ENCODE measurements around the gene PYGO2. TPM values are rescaled to one million over a fixed set of nuclear protein-coding genes. Genes with fewer than 3 reads are reported as not detected.
A peak's percentile ranks its signal among the peaks of the same experiment; 100 is the strongest.

The PYGO2 gene
- total RNA-seq, 1 donor from 2014 or later, result 29.2 TPM

GRCh38 chr1:154940651-154941194 lies 20.9 kb downstream of the PYGO2 start:
- H3K4me1 Mint-ChIP-seq (ENCODE audit: unreplicated experiment), result peaks cover 20% of the 10 kb centered on the region
- no peak for TF ChIP-seq CTCF (IDR thresholded peaks at IDR 0.05)

GRCh38 chr1:154940213-154940560 lies 21.4 kb downstream of the PYGO2 start:
- H3K27ac Mint-ChIP-seq (ENCODE audit: unreplicated experiment), result no peak overlapping the region
- peaks cover 25% of the 10 kb centered on the region for H3K4me1 Mint-ChIP-seq (ENCODE audit: unreplicated experiment)
- H3K36me3 Mint-ChIP-seq (ENCODE audit: unreplicated experiment), result no peaks in the 10 kb centered on the region
- DNase-seq (ENCODE audit: extremely low spot score, unreplicated experiment), result no peak
- H3K27me3 Mint-ChIP-seq (ENCODE audit: unreplicated experiment), result no peaks in the 10 kb centered on the region
- no peak overlapping the region for H3K4me3 Mint-ChIP-seq (ENCODE audit: unreplicated experiment)
- TF ChIP-seq CTCF (IDR thresholded peaks at IDR 0.05), result no peak
- H3K9me3 Mint-ChIP-seq (ENCODE audit: unreplicated experiment), result no peaks in the 10 kb centered on the region

More at GRCh38 chr1:154940651-154941194, 20.9 kb downstream of the PYGO2 start:
- Mint-ChIP-seq H3K27me3 (ENCODE audit: unreplicated experiment) (no peaks in the 10 kb centered on the region), H3K4me3 (ENCODE audit: unreplicated experiment) (no peak overlapping the region), H3K27ac (ENCODE audit: unreplicated experiment) (no peak overlapping the region), H3K9me3 (ENCODE audit: unreplicated experiment) (no peaks in the 10 kb centered on the region), H3K36me3 (ENCODE audit: unreplicated experiment) (no peaks in the 10 kb centered on the region)
- no peak for DNase-seq (ENCODE audit: extremely low spot score, unreplicated experiment)

- DNase-seq (ENCODE audit: extremely low spot score, unreplicated experiment), result no peak
- Mint-ChIP-seq H3K9me3 (ENCODE audit: unreplicated experiment) (no peaks in the 10 kb centered on the region), H3K36me3 (ENCODE audit: unreplicated experiment) (no peaks in the 10 kb centered on the region), H3K4me1 (ENCODE audit: unreplicated experiment) (peaks cover 26% of the 10 kb centered on the region), H3K27me3 (ENCODE audit: unreplicated experiment) (no peaks in the 10 kb centered on the region), H3K27ac (ENCODE audit: unreplicated experiment) (peak overlapping the region; percentile 99), H3K4me3 (ENCODE audit: unreplicated experiment) (peak overlapping the region; percentile 46)
- no peak for TF ChIP-seq CTCF (IDR thresholded peaks at IDR 0.05)
Observed at GRCh38 chr1:154938604-154939399, 22.8 kb downstream of the PYGO2 start.

GRCh38 chr1:154937988-154938386 lies 23.6 kb downstream of the PYGO2 start:
- H3K27me3 Mint-ChIP-seq (ENCODE audit: unreplicated experiment), result no peaks in the 10 kb centered on the region
- H3K36me3 Mint-ChIP-seq (ENCODE audit: unreplicated experiment), result no peaks in the 10 kb centered on the region
- H3K27ac Mint-ChIP-seq (ENCODE audit: unreplicated experiment), result peak overlapping the region; percentile 99
- peaks cover 26% of the 10 kb centered on the region for H3K4me1 Mint-ChIP-seq (ENCODE audit: unreplicated experiment)
- no peak for DNase-seq (ENCODE audit: extremely low spot score, unreplicated experiment)
- TF ChIP-seq CTCF (IDR thresholded peaks at IDR 0.05), result no peak
- no peaks in the 10 kb centered on the region for H3K9me3 Mint-ChIP-seq (ENCODE audit: unreplicated experiment)
- peak overlapping the region; percentile 99 for H3K4me3 Mint-ChIP-seq (ENCODE audit: unreplicated experiment)
